RCC 7860 (cell line): ENCODE results near the gene EEF1AKMT1.
"Not testable (repeated sequence)": the region's sequence is repeated elsewhere in the genome, so short reads cannot be mapped to it uniquely, and the experiment has no call there.

ENCODE experiments used
- DNase-seq: peaks from one replicate; pipeline ENCODE4 v3.0.0-alpha.2; 2015; ENCODE audit warnings: low spot score
- FAIRE-seq: peaks from 2 replicates; lab custom pipeline; 2012; peaks lifted over from hg19 to GRCh38; lab: Jason Lieb, UNC

Gene EEF1AKMT1

GRCh38 chr13:20701461-20701860 lies 72.3 kb downstream of the EEF1AKMT1 start:
- DNase-seq (no peak), FAIRE-seq (no peak)

DNA sequence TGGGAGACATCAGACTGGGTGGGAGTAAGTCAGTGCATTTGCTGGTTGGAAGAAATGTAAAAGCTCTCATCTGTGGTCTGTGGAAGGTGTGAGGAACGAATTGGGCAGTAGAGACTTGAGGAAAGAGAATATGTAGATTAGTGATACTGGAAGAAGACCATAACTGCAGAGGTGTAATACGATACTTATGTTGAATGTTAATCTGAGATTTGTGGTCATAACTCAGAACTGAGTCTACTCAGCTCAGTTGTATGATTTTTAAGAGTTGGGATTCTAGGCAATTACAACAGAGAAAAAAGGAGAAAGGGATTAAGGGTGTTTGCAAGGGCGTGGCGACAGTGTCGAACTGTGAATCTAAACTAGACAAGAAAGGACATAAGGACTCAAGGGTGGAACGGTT lies 73.5 kb downstream of the EEF1AKMT1 start:
- FAIRE-seq (no peak), DNase-seq (no peak)

GRCh38 chr13:20699715-20700114 lies 74.0 kb downstream of the EEF1AKMT1 start:
- no peak for DNase-seq
- no peak for FAIRE-seq

DNA sequence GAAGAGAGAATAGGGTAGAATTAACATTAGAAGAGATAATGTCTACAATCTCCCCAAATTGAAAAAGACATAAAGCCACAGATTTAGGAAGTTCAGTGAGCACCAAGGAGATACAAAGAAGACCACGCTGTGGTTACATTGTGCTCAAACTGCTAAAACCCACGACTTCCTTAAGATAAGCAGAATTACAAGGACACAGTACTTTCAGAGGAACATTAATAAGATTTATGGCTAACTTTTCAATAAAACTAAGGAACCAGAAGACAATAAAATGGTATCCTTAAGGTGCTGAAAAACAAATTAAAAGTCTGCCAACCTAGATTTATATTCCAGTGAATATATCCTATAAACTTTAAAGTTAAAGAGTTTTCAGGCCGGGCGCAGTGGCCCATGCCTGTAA lies 77.7 kb downstream of the EEF1AKMT1 start:
- DNase-seq = no peak
- FAIRE-seq = no peak

GRCh38 chr13:20691616-20692015 lies 82.1 kb downstream of the EEF1AKMT1 start:
- no peak for DNase-seq
- FAIRE-seq = no peak

DNA sequence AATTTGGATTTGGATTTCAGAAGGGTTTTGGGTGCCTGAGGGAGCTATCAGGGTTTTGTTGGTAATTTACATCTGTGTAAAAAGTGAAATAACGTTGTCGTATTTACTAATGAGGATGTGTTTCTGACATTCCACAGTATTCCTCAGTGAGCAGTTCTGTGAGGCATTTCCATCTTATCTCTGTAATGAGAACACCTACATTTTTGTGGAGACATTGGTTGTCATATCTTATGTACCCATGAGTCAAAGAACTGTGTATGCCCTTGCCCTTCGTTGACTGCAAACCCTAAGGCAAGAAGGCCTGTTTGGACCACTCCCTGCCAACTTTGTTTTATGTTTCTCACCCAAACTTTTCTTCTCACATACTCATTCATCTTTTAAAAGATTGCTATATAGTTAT lies 84.5 kb downstream of the EEF1AKMT1 start:
- no peak for FAIRE-seq
- no peak for DNase-seq

- FAIRE-seq = no peak
- no peak for DNase-seq
These were observed 86.7 kb downstream of the EEF1AKMT1 start for GRCh38 chr13:20686863-20687579.

- FAIRE-seq = no peak
These were observed 87.6 kb downstream of the EEF1AKMT1 start for GRCh38 chr13:20686167-20686566.

GRCh38 chr13:20685092-20685491 lies 88.7 kb downstream of the EEF1AKMT1 start:
- FAIRE-seq = no peak
- no peak for DNase-seq

More at GRCh38 chr13:20686167-20686566, 87.6 kb downstream of the EEF1AKMT1 start:
- no peak for DNase-seq

DNA sequence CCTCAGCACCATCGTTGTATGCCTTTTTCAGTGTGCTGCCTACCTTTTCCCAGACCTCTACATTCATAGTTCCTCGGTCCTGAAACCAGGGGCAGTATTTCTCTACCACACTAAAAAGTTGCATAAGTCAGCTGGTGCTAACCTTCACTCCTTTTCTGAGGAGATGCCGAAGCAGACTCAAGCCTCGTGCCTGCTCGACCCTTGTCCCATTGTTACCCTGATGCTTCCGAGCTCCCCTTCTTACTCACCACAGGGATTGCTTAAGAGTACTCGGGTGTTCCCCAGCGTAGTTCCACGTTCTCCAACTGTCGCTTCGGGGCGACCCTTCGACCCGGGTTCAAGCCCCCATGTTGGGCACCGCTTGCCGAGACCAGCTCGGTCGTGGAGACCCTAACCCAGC lies 89.2 kb downstream of the EEF1AKMT1 start:
- no peak for FAIRE-seq
- no peak for DNase-seq

- no peak for FAIRE-seq
- no peak for DNase-seq
These were observed 89.7 kb downstream of the EEF1AKMT1 start for GRCh38 chr13:20684041-20684440.

GRCh38 chr13:20682061-20682460 lies 91.7 kb downstream of the EEF1AKMT1 start:
- DNase-seq (no peak), FAIRE-seq (no peak)

- not testable (repeated sequence) for DNase-seq, FAIRE-seq
These were observed 92.3 kb downstream of the EEF1AKMT1 start for GRCh38 chr13:20681481-20681880.

GRCh38 chr13:20680416-20681080 lies 93.2 kb downstream of the EEF1AKMT1 start:
- DNase-seq (no peak), FAIRE-seq (no peak)

DNA sequence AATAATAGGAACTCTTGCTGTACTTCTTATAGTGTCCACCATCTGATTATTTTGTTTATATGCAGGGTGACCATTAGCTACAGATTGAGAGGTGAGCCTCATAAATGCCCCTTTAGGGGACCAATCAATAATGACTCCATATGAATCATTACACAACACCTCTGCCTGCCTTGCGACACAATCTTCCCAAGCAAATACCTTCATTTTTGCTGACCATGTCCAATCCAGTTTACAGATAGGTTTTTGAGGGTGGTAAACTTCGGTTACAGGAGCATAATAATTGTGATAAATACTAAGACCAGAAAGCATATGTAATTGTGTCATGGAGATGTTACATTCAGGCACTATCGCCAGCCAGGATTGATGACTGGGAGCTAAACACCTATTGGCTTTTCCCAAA lies 93.9 kb downstream of the EEF1AKMT1 start:
- no peak for FAIRE-seq
- DNase-seq = no peak
